Left ventricle myocardium inferior (tissue), 1 donor: ENCODE data around the gene SH3PXD2B. TPM values are rescaled to one million over a fixed set of nuclear protein-coding genes. Genes with fewer than 3 reads are reported as not detected.
A peak's percentile ranks its signal among the peaks of the same experiment; 100 is the strongest.

Experiments used
- DNase-seq: peaks from one replicate; pipeline ENCODE4 v3.0.0-alpha.2; 2020
- H3K27ac ChIP-seq: fragments of 200-600 bp; replicated peaks from 2 replicates; pipeline ENCODE4 v1.8.0; 2021
- H3K27me3 ChIP-seq: fragments of 200-600 bp; 2 replicates; pipeline ENCODE4 v1.8.0; 2021; ENCODE audit warnings: low read depth
- H3K36me3 ChIP-seq: fragments of 200-600 bp; 2 replicates; pipeline ENCODE4 v1.8.0; 2021
- H3K4me1 ChIP-seq: fragments of 200-600 bp; 2 replicates; pipeline ENCODE4 v1.8.0; 2021
- H3K4me3 ChIP-seq: fragments of 200-600 bp; 2 replicates; pipeline ENCODE4 v1.8.0; 2021; ENCODE audit warnings: mild to moderate bottlenecking, moderate library complexity
- H3K9me3 ChIP-seq: fragments of 200-600 bp; replicated peaks from 2 replicates; pipeline ENCODE4 v1.8.0; 2021
- CTCF ChIP-seq: fragments of 200-600 bp; IDR thresholded peaks from 2 replicates; pipeline ENCODE4 v1.8.0; 2021; ENCODE audit warnings: antibody characterized with exemption, mild to moderate bottlenecking, borderline replicate concordance
- intact Hi-C: fragments of 100-400 bp; cut with micrococcal nuclease; formaldehyde crosslinking; loops from one replicate; pipeline ENCODE4 v1.11.0; 2022
- total RNA-seq: library from RNA; stranded (reverse); fragmentation: NEBNext Ultra II Directional; extraction: Animal tissue kit (Norgen Biotek cat#: 25700); gene quantifications from one replicate; pipeline ENCODE4 v1.2.1, GENCODE V29; 2021
- donor health status: DM: no; HTN: yes; CAD: no; lungs with severe emphysema.

The SH3PXD2B gene
- total RNA-seq, 1 donor from 2014 or later: 5.2 TPM

GRCh38 chr5:172426086-172426485 lies 28.2 kb downstream of the SH3PXD2B start:
- Histone ChIP-seq H3K27me3 (no peaks in the 10 kb centered on the region), H3K27ac (peak overlapping the region; percentile 18), H3K36me3 (no peaks in the 10 kb centered on the region), H3K9me3 (no peaks in the 10 kb centered on the region), H3K4me3 (no peak overlapping the region), H3K4me1 (peaks cover 41% of the 10 kb centered on the region)
- no peak for DNase-seq
- intact Hi-C loops: no loop called here
- no peak for TF ChIP-seq CTCF

- TF ChIP-seq CTCF: no peak
- no peaks in the 10 kb centered on the region for H3K9me3 ChIP-seq
- no peaks in the 10 kb centered on the region for H3K36me3 ChIP-seq
- intact Hi-C loops: no loop called here
- no peak overlapping the region for H3K4me3 ChIP-seq
- peaks cover 34% of the 10 kb centered on the region for H3K4me1 ChIP-seq
- no peaks in the 10 kb centered on the region for H3K27me3 ChIP-seq
- peak overlapping the region; percentile 18 for H3K27ac ChIP-seq
- no peak for DNase-seq
Observed at GRCh38 chr5:172425402-172425801, 28.9 kb downstream of the SH3PXD2B start.

GRCh38 chr5:172424808-172425207 lies 29.5 kb downstream of the SH3PXD2B start:
- no peaks in the 10 kb centered on the region for H3K36me3 ChIP-seq
- TF ChIP-seq CTCF: no peak
- no peak overlapping the region for H3K4me3 ChIP-seq
- H3K27ac ChIP-seq: peak overlapping the region; percentile 6
- H3K27me3 ChIP-seq: no peaks in the 10 kb centered on the region
- peaks cover 33% of the 10 kb centered on the region for H3K4me1 ChIP-seq
- DNase-seq: no peak
- H3K9me3 ChIP-seq: no peaks in the 10 kb centered on the region
- intact Hi-C loops: no loop called here

- Histone ChIP-seq H3K4me3 (no peak overlapping the region), H3K9me3 (no peaks in the 10 kb centered on the region), H3K27ac (no peak overlapping the region), H3K27me3 (no peaks in the 10 kb centered on the region), H3K36me3 (no peaks in the 10 kb centered on the region), H3K4me1 (peaks cover 33% of the 10 kb centered on the region)
- TF ChIP-seq CTCF: no peak
- no peak for DNase-seq
- intact Hi-C loops: no loop called here
Observed at GRCh38 chr5:172424111-172424490, 30.2 kb downstream of the SH3PXD2B start.

GRCh38 chr5:172423379-172424110 lies 30.8 kb downstream of the SH3PXD2B start:
- no peaks in the 10 kb centered on the region for H3K36me3 ChIP-seq
- peaks cover 33% of the 10 kb centered on the region for H3K4me1 ChIP-seq
- TF ChIP-seq CTCF: no peak
- no peak overlapping the region for H3K4me3 ChIP-seq
- no peak for DNase-seq
- no peak overlapping the region for H3K27ac ChIP-seq
- H3K9me3 ChIP-seq: no peaks in the 10 kb centered on the region
- intact Hi-C loops: no loop called here
- no peaks in the 10 kb centered on the region for H3K27me3 ChIP-seq
